Cardiac muscle cell (in vitro differentiated cells and primary cell): ENCODE measurements around the gene BRD4. TPM values are rescaled to one million over a fixed set of nuclear protein-coding genes. Genes with fewer than 3 reads are reported as not detected.

Experiments used
- DNase-seq, 2 donors: peaks; one replicate each; pipeline versions ENCODE4 v3.0.0 to v3.0.0-alpha.2; 2010 to 2017; ENCODE audit warnings: low read depth in 1 of 2, low spot score in 1 of 2
- H3K27ac ChIP-seq: fragments of 200-600 bp; sonication (generic); 2 replicates; pipeline ENCODE4 v1.5.1; 2016
- H3K27me3 ChIP-seq: fragments of 200-600 bp; sonication (generic); 2 replicates; pipeline ENCODE4 v1.6.0; 2016; ENCODE audit warnings: control low read depth
- H3K36me3 ChIP-seq: fragments of 200-600 bp; sonication (generic); 2 replicates; pipeline ENCODE4 v1.5.1; 2016; ENCODE audit warnings: control low read depth
- H3K4me1 ChIP-seq: fragments of 200-600 bp; sonication (generic); 2 replicates; pipeline ENCODE4 v1.8.1; 2017; ENCODE audit warnings: low read depth, mild to moderate bottlenecking, mixed run types
- H3K4me3 ChIP-seq: fragments of 200-600 bp; sonication (generic); 2 replicates; pipeline ENCODE4 v1.5.1; 2016; ENCODE audit warnings: mild to moderate bottlenecking
- H3K9me3 ChIP-seq: fragments of 200-600 bp; sonication (generic); 2 replicates; pipeline ENCODE4 v1.5.1; 2017; ENCODE audit warnings: low read depth, mild to moderate bottlenecking, control low read depth
- polyA plus RNA-seq: library from polyadenylated mRNA; unstranded; fragments of >200 nt; fragmentation: Nextera tagmentation; extraction: Ambion mirVana; gene quantifications from 2 replicates; pipeline ENCODE4 v1.2.1, GENCODE V29; 2016
- total RNA-seq: library from RNA; depleted of rRNA; stranded (reverse); fragments of >200 nt; gene quantifications from 2 replicates; pipeline ENCODE4 v1.2.3, GENCODE V29; 2016
- TF ChIP-seq, protein P1 (sequence below): IDR thresholded peaks from 2 replicates; pipeline ENCODE4 v1.5.1; 2012; ENCODE audit warnings: low read depth, mild to moderate bottlenecking, low read length

BRD4 gene
- total and polyA plus RNA-seq, 2 experiments from 2014 or later = 42.5 to 86.1 TPM

DNA sequence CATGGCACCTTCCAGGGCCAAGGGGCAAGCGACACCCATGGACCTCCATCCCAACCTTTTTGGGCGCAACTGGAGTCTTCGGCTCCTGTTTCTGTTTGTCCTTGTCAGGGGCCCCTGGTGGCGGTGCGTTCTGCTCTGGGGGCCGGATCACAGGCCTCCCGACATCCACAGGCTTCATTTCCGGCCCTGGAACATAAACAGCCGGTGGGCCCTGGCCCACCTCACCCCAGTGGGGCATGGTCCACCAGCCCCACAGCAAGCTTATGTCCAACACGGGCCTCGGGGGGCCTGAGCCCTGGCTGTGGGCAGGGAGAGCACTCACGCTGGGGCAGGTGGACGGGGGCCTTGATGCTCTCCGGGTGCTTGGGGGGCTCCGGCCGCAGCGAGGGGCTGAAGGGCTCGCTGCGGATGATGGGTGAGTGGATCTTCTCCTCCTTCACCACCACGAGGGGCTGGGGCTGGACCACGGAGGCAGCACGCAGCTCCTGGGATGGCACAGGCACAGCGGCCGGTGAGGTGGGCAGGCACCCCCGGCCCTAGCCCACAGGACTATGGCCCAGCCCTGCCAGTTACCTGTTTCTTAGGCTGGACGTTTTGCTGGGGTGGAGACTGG, 92.9 kb downstream of the BRD4 start:
- peaks cover 46% of the 10 kb centered on the region for H3K36me3 ChIP-seq
- TF ChIP-seq, protein P1, sequence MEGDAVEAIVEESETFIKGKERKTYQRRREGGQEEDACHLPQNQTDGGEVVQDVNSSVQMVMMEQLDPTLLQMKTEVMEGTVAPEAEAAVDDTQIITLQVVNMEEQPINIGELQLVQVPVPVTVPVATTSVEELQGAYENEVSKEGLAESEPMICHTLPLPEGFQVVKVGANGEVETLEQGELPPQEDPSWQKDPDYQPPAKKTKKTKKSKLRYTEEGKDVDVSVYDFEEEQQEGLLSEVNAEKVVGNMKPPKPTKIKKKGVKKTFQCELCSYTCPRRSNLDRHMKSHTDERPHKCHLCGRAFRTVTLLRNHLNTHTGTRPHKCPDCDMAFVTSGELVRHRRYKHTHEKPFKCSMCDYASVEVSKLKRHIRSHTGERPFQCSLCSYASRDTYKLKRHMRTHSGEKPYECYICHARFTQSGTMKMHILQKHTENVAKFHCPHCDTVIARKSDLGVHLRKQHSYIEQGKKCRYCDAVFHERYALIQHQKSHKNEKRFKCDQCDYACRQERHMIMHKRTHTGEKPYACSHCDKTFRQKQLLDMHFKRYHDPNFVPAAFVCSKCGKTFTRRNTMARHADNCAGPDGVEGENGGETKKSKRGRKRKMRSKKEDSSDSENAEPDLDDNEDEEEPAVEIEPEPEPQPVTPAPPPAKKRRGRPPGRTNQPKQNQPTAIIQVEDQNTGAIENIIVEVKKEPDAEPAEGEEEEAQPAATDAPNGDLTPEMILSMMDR = no peak
- DNase-seq = no peak

DNA sequence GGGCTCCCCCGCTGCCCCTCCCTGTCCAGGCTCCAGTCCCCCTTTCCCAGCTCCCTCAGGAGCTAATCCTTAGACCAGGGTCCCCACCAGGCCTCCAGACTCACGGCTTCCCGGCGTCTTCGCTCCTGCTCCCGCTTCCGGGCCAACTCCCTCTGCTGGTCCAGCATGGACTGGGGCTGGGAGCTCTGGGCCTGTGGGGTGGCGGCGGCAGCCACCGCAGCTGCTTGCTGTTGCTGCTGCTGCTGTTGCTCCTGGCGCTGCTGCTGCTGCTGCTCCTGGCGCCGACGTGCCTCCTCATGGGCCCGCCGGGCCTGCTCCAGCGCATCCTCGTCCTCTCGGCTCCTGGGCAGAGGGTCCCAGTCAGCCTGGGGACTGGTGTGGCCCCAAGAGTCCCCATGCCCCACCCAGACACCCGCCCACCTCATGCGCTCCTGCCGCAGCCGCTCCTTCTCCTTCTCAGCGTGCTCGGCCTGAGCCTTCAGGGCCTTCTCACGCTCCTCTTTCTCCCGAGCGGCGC, 93.6 kb downstream of the BRD4 start:
- DNase-seq = no peak
- Histone ChIP-seq H3K9me3 (no peaks in the 10 kb centered on the region), H3K27me3 (no peaks in the 10 kb centered on the region), H3K36me3 (peaks cover 41% of the 10 kb centered on the region), H3K27ac (no peak overlapping the region), H3K4me3 (no peak overlapping the region), H3K4me1 (no peaks in the 10 kb centered on the region)
- TF ChIP-seq, protein P1 = no peak

More for the DNA sequence above, 92.9 kb downstream of the BRD4 start:
- no peak overlapping the region for H3K27ac ChIP-seq
- H3K9me3 ChIP-seq = no peaks in the 10 kb centered on the region
- no peak overlapping the region for H3K4me3 ChIP-seq
- H3K27me3 ChIP-seq = no peaks in the 10 kb centered on the region
- H3K4me1 ChIP-seq = no peaks in the 10 kb centered on the region

DNA sequence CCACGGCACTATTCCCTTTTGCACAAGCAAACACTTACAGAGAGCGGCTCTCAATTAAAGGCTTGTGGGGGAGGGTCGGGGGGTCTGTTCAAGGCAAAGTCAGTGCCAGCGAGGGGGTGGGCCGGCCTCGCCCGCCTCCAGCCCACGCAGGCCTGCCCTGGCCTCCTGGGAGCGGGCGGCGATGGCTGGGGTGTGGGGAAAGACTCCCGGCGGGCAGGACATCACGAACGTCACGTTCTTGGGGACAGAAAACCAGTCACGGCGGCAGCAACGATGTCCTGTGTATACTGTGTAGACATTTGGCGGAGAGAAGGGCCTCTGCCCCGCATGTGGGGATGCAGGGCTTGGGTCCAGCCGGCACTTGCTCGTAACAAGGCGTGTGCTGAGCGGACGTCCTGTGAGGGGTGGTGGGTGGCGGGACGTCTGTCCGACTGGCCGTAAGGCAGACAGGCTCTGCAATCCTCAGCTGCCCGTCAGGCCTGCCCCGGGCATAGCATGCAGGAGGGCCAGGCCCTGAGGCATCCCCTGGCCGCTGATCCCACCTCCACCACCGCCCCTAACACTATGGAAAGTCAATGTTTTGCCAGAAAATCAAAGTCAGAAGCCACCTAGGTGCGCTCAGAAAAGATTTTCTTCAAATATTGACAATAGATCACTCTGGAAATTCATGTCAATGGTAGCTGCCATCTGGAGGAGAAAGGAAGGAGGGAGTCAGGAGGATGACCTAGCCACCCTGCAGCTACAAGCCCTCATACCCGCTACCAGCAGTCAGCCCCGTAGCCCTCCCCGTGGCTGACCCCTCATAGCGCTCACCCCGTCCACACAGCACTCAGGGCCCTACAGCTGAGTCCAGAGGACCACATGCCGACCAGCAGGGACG, 94.3 kb downstream of the BRD4 start:
- TF ChIP-seq, protein P1 = no peak
- no peak for DNase-seq
- Histone ChIP-seq H3K4me3 (no peak overlapping the region), H3K9me3 (no peaks in the 10 kb centered on the region), H3K4me1 (no peaks in the 10 kb centered on the region), H3K27me3 (no peaks in the 10 kb centered on the region), H3K36me3 (peaks cover 39% of the 10 kb centered on the region), H3K27ac (no peak overlapping the region)

DNA sequence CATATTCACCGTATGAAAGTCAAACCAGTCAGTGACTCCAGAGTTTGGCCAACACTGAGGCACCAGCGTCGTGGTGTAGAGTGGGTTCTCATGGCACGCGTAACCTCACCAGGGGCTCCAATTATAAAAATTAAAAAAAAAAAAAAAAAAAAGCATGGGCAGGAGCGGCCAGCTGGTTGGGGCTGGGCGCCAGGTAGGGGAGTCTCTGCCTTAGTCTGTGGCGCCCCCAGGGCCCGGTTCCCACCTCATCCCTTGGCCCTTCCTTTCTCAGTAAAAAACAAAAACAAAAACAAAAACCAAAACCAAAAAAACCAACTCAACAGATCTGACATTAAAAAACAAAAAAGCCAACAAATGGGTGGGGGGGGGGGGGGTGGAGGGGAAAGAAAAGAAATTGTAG, 95.5 kb downstream of the BRD4 start:
- no peak for DNase-seq
- H3K36me3 ChIP-seq = peaks cover 35% of the 10 kb centered on the region
- H3K4me3 ChIP-seq = no peak overlapping the region
- H3K27ac ChIP-seq = no peak overlapping the region
- peaks cover 10% of the 10 kb centered on the region for H3K27me3 ChIP-seq
- no peaks in the 10 kb centered on the region for H3K4me1 ChIP-seq
- TF ChIP-seq, protein P1 = no peak
- H3K9me3 ChIP-seq = no peaks in the 10 kb centered on the region

DNA sequence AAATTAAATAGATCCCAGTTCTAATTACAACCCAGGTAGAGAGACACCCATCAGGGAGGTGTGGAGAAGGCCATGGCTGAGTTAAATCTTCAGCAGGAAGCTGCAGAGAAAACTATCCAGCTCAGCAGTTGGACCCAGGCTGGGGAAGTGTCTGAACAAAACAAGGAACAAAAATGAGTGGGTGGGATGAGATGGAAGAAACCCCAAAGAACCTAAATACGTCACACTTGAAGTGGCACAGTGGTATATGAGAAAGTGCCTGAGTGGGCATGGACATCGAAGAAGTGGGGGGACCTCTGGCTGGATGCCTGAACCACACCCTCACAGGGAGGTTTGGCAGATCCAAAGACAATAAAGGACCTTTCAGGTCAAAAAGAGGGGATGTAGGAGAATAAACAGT, 96.6 kb downstream of the BRD4 start:
- Histone ChIP-seq H3K27ac (no peak overlapping the region), H3K9me3 (no peaks in the 10 kb centered on the region), H3K36me3 (peaks cover 30% of the 10 kb centered on the region), H3K4me3 (no peak overlapping the region), H3K27me3 (peaks cover 14% of the 10 kb centered on the region), H3K4me1 (no peaks in the 10 kb centered on the region)
- TF ChIP-seq, protein P1 = no peak
- no peak for DNase-seq
